Fibroblast of skin of left quadriceps (primary cell): ENCODE measurements around the gene GOLGA2.
A peak's percentile ranks its signal among the peaks of the same experiment; 100 is the strongest.
"Not testable (repeated sequence)": the region's sequence is repeated elsewhere in the genome, so short reads cannot be mapped to it uniquely, and the experiment has no call there.

ENCODE experiments used
- DNase-seq, 2 experiments: peaks; one replicate each; pipeline ENCODE4 v3.0.0-alpha.2; 2013; ENCODE audit warnings: low read depth in 2 of 2

GOLGA2 gene

GRCh38 chr9:128294142-128294541 is 18.3 kb upstream of the GOLGA2 start:
- no peak for DNase-seq

- no peak for DNase-seq
These were observed 17.3 kb upstream of the GOLGA2 start for GRCh38 chr9:128293091-128293490.

- DNase-seq, result no peak
These were observed 16.2 kb upstream of the GOLGA2 start for GRCh38 chr9:128292009-128292408.

DNA sequence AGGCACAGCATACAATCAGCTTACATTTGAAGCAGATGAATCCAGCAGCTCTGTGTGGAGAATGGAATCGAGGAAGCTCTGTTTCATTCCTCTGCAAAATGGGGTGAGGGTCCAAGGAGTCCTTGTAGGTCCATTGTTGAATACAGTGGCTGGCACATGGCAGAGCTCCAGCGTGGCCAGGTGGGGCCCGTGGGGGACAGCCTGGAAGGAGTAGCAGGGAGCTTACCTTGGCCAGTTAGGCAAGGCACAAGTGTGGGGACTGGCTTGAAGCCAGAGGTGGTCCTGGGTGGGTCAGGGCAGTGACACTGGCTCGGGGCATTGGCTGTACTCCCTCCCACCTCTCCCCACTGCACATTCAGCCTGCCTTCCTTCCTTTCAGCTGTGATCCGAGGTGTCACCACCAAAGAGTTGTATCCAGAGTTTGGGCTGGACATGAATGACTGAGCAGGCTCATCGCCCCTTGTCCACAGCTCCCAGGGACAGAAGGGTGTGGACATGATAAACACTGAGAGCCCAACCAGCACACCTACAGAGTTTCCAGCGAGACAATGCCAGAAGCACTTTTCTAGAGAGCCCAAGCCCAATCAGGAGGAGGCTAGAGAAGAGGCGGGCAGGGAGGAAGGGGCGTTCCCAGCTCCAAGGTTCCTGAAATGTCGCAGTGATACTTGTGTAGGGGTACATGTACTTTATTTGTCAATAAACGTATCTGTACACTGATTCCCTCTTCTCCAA is 12.6 kb upstream of the GOLGA2 start:
- DNase-seq, result no peak

DNA sequence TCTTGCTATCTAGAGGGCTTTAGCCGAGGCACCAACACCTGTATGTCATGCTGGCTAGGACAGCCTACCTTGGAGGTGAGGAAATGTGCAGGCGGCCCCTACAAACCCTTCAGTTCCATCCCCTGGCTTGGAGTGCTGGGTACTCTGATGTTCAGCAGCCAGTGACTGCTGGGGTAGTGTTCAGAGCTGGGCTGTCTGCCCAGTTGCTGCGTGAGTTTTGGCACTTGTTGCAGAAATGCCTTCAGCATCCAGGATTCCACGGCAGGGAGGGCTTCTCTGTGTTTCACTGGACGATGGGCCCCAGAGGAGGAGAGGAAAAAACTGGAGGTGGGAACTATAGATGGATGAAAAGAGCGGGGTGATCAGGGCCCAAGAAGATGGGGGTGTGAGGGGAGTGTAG is 10.6 kb upstream of the GOLGA2 start:
- DNase-seq, result no peak

GRCh38 chr9:128285033-128285784 is 9.4 kb upstream of the GOLGA2 start:
- DNase-seq, result no peak

DNA sequence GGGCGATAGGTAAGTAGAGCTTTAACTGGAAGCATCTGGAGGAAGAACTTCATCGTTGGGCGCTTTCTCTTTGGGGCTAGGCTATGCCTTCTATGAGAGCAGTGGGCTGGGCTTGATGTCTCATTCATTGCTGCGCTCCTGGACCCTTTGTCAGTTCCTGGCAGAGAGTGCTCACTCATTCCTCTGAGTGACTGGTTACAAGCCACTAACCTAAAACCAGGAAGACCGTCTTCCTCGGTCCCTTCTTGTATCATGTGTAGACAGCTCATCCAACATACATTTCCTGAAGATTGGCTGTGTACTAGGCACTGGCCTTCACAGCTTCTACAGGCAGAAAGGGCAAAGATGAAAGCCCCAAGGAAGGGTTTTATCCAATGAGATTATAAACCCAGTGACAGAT is 6.7 kb upstream of the GOLGA2 start:
- DNase-seq, result peak; percentile 43 to 45

DNA sequence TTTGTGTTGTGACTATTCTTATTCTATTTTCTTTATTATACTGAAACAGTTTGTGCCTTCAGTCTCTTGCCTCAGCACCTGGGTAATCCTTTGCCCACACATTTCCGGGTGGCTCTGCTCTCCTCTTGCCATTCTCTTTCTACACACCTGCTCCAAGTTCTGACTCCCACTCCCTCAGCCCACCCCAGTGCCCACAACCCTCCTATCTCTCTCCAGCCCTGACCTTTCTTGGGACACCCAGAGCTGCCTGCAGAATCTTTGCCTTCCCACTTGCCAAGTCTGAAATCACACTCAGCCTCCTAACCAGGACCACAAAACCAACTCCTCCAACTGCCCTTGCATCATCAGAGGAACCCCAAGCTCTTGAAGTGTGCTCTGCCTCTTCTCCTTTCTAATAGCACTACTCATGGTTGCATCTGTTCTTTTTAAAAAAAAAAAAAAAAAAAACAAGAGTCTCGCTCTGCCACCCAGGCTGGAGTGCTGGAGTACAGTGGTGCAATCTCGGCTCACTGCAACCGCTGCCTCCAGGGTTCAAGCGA is 4.3 kb upstream of the GOLGA2 start:
- no peak for DNase-seq

GRCh38 chr9:128279088-128280073 is 3.6 kb upstream of the GOLGA2 start:
- DNase-seq, result not testable (repeated sequence)

DNA sequence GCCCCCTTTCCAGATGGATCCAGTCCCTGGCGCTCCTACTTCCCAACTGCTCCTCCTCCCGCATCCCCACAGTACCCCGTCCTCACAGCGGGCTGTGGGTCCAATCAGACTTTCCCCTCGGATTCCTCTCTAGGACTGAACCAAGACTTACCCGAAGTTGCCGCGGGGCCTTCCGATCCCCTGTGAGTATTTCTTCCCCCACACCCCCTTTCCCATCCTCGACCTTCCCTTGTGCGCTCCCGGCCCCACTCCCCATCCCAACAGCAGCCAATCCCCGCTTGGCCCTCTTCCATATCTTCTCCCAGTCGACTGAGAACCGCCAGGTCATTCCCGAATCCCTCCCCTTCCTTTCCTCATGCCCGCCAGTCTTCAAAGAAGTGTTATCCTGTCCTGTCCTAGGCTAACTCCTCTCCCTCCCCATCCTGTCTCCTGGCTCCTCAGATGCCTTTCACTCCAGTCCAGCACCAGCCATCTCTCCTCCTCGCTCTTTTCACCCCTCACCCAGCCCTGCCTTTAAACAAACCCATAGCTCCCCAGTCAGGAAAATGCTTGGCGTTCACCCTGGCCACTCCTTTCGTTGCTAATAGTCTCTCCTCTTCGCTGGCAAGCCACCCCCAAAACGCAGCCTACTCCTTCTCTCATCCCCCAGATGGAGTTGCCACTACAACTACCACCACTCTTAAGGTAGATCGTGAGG is 915 bp upstream of the GOLGA2 start:
- DNase-seq, result no peak

- DNase-seq, result peak; percentile 98
These were observed 284 bp upstream of the GOLGA2 start, which contains the start of gene SWI5 for GRCh38 chr9:128276008-128276573. Gene SWI5, plus strand, starts transcription at chr9:128276276.

DNA sequence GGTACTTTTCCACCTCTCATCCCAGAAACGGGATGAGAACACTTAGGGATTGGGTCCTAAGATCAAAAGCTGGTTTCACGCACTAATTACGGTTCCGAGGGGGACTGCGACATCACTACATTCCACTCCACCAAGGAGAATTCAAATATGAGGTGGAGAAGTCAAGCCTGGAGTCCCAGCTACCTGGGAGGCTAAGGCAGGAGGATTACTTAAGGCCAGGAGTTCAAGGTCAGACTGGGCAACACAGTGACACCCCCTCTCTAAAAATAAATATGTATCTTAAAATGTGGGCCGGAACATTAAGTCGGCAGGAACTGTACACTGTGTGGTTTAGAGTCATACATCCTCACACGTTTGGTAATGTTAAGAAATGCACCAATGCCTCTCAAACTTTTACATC is 1.6 kb downstream of the GOLGA2 start:
- no peak for DNase-seq

GRCh38 chr9:128271512-128271911 is 4.3 kb downstream of the GOLGA2 start:
- no peak for DNase-seq

GRCh38 chr9:128271112-128271511 is 4.7 kb downstream of the GOLGA2 start:
- no peak for DNase-seq

- DNase-seq, result no peak
These were observed 8.8 kb downstream of the GOLGA2 start for GRCh38 chr9:128266868-128267590.

DNA sequence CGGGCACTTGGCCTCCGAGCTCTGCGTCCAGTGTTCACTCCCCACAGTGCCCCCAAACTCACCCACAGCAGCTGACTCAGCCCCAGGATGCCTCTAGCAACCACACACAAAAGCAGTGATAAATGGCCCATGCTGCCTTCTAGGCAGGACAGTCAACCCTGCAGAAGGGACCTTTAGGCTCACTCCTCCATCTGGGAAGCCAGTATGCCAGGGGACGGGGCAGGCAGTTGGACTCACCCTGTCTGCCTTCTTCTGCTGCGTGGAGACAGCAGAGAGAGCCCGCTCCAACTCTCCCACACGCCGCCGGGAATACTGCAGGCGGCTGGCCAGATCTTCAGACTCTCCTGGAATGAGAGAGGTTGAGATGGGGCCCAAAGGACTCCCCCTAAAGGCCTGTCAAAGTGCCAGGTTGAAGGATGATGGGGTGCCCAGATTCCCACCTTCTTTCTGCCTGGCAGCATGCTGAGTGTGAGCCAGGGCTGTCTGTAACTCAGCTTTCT is 10.4 kb downstream of the GOLGA2 start:
- DNase-seq, result no peak

- DNase-seq, result no peak
These were observed 13.1 kb downstream of the GOLGA2 start for GRCh38 chr9:128262687-128263086.

DNA sequence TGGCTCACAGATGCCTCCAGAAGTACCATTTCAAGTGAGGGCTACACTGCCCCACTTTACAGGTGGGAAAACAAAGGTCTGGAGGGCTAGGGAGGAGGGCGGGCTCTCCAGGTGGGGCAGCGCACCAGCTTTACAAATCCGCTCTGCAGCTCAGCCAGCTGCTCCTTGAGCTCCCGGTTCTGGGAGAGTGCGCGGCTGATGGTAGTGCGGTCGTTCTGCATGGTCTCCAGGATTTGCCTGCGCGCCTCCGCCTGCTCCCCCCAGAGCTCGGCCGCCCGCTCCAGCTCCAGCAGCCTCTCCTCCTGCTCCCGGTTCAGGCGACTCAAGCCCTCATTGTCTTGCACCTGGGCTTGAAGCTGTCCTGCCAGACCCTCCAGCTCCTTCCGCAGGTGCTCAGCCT is 15.5 kb downstream of the GOLGA2 start:
- DNase-seq, result no peak

DNA sequence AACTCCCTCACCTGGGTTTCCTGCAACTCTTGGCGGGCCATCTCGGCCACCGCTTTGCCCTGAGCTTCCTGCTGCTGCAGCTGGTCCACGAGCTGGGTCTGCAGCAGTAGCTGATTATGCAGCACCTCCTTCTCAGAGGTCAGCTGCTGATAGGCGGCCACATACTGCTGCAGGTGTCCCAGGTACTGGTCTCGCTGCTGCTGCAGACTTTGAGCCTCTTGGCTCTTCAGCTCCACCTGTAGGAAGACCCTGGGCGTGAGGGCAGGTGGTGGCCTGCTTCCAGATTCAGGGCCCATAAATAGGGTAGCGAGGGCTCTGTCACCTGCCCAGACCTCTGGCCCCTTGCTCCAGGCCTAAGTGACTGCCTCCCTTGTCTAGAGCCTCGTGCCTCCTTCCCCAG is 16.7 kb downstream of the GOLGA2 start:
- no peak for DNase-seq

DNA sequence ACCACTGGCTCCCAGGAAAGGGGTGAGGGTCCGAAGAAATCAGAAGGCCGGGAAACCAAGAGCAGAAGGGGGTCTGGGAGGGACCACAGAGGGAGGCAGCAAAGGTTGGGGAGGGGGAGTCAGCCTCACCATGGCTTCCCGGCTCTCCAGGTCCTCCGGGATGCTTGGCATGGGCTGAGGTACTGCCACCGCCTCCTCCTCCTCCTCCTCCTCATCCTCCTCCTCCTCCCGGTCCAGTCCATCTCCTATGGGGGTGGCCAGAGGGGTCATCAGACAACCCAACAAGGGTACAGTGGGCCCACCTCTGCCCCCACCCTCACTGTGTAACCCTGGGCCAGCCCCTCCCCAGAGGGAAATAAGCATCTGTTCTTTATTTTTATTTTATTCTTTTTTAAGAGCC is 17.5 kb downstream of the GOLGA2 start:
- DNase-seq, result no peak
